SKM-1 (cell line): ENCODE data around the gene HNRNPUL1.
"Not testable (repeated sequence)": the region's sequence is repeated elsewhere in the genome, so short reads cannot be mapped to it uniquely, and the experiment has no call there.

Source experiments
- DNase-seq: peaks from one replicate; lab custom pipeline; 2025; ENCODE audit not compliant: unreplicated experiment; lab: John Stamatoyannopoulos, UW

The HNRNPUL1 gene

DNA sequence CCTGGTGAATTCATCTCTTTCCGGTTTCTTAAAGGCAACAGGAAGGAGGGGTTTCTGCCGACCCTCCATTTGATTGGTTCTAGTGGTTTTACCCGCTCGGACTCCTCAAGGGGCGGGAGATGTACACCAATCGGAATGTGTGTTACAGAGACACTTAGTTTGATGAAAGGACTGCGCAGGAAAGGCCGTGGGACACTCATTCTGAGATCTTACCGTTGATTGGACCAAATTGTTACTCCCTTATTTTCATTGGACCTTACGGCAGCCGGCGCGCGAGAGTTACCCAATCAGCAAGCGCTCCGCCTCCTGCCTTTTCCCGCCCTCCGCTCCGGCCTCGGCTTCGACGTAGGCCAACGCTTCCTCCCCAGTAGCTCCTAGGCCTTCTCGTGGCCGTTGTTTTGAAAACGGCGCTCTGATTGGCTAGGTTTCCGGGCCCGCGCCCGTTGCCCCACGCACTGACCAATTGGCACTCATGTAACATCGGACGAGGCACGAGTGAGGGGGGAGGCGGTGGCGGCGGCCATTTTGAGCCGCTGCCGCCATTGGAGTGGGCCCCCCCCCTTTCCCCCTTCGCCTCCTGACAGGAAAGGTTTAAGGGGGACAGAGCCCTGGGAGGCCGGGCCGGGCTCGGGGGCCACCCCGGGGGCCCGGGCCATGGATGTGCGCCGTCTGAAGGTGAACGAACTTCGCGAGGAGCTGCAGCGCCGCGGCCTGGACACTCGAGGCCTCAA lies at the start of gene HNRNPUL1:
Gene HNRNPUL1, plus strand, starts transcription at position 523 of the 731 bp plus-strand sequence. Its CDS starts 132 bp downstream, at position 655.
- peak; percentile 100 for DNase-seq

- no peak for DNase-seq
Measured at GRCh38 chr19:41217741-41218140, 46.4 kb upstream of the HNRNPUL1 start.

GRCh38 chr19:41218249-41218614 lies 45.9 kb upstream of the HNRNPUL1 start:
- DNase-seq: no peak

DNA sequence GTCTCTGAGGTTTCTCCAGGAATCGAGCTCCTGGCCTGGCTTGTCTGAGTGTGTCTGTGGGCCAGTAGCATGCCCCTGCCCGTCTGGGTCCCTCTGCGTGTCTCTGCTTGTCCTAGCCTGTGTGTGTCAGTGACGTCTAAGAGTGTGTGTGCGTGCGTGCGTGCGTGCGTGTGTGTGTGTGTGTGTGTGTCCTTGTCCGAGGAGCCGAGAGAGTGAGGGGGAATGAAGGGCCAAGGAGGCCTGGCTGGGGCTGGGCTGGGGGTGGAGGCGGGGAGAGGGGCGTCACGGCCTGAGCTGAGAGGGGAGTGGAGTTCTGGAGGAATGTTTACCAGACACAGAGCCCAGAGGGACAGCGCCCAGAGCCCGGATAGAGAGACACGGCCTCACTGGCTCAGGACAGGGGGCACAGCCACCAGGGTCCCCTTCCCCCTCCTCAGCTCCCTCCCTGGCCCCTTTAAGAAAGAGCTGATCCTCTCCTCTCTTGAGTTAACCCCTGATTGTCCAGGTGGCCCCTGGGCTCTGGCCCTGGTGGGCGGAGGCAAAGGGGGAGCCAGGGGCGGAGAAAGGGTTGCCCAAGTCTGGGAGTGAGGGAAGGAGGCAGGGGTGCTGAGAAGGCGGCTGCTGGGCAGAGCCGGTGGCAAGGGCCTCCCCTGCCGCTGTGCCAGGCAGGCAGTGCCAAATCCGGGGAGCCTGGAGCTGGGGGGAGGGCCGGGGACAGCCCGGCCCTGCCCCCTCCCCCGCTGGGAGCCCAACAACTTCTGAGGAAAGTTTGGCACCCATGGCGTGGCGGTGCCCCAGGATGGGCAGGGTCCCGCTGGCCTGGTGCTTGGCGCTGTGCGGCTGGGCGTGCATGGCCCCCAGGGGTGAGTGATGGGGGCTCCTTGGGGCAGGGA lies 45.3 kb upstream of the HNRNPUL1 start, which contains the start of gene AXL:
Gene AXL, plus strand, starts transcription at position 609 of the 893 bp plus-strand sequence. Its CDS starts 170 bp downstream, at position 779.
- DNase-seq: no peak

DNA sequence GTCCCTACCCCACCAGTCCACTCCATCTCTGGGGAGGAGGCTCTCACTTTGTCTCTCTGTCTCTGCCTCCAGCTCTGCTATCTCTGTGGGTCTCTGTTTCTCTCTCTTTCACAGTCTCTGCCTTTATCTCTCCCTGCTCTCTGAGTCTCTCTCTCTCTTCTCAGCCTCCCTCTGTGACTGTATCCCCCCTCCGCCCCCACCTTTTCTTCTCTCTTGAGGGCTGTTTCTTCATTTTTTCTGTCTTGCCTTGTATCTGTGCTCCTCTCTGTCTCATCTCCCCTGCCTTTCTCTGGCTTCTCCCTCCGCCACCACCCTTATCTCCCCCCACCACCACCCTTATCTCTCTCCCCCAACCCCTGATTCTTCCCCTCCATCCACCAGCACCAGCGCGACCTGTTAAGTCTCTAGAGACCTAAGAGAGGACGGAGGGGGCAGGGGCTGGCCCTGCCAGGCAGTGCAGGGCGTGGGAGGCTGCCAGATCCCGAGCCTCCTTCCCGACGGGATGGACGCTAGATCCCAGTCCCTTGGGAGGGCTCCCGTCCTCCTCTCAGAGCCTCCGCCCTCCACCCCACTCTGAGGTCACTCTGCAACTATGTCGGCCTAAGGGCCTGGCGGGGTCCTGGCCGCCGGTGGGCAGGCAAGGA lies 44.1 kb upstream of the HNRNPUL1 start:
- no peak for DNase-seq

GRCh38 chr19:41220811-41221210 lies 43.4 kb upstream of the HNRNPUL1 start:
- DNase-seq: no peak

DNA sequence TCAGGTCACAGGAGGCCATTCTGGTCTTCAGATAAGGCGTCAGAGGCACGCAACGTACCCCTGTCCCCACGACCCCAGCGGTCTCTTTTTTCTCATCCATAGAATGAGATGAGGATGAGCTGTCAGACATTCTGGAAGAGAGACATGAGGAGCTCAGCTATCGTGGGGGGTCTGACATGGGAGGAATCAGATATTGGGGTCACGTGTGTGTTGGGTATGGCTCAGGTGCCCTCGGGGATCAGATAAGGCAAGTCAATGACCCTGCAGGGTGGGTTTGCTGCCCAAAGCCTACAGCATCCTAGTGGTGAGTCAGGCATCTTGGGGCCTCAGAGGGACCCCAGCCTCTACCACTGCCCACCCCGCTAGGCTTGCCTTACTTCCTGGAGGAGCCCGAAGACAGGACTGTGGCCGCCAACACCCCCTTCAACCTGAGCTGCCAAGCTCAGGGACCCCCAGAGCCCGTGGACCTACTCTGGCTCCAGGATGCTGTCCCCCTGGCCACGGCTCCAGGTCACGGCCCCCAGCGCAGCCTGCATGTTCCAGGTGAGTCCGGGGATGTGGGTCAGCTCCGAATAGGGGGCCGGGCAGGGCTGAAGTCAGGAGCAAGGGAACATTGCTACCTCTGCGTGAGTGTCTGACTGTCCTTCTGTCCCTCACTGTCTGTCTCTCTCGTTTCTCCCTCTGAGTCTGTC lies 42.5 kb upstream of the HNRNPUL1 start:
- no peak for DNase-seq

DNA sequence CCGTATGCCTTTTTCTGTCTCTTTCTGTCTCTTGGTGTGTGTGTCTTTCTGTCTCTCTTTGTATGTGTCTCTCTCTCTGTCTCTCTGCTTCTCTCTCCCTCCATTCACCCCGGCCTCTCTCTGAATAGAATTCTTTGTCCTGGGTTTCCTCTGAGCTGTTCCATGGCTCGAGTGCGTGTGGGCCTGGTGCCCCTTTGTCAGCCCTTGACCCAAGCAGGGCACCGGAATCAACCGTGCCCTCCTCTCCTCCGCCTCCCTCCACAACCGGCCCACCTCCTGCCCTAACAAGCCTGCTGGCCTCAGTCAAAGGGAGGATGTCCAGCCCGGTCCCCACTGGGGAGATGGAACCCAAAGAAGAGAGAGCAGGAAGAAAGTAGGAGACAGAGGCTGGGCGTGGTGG lies 41.9 kb upstream of the HNRNPUL1 start:
- no peak for DNase-seq

GRCh38 chr19:41223431-41224234 lies 40.5 kb upstream of the HNRNPUL1 start:
- DNase-seq: no peak

GRCh38 chr19:41224632-41225031 lies 39.5 kb upstream of the HNRNPUL1 start:
- DNase-seq: no peak

- DNase-seq: no peak
Measured at GRCh38 chr19:41225238-41226052, 38.7 kb upstream of the HNRNPUL1 start.

GRCh38 chr19:41226053-41226873 lies 37.9 kb upstream of the HNRNPUL1 start:
- no peak for DNase-seq

GRCh38 chr19:41226874-41227390 lies 37.2 kb upstream of the HNRNPUL1 start:
- no peak for DNase-seq

DNA sequence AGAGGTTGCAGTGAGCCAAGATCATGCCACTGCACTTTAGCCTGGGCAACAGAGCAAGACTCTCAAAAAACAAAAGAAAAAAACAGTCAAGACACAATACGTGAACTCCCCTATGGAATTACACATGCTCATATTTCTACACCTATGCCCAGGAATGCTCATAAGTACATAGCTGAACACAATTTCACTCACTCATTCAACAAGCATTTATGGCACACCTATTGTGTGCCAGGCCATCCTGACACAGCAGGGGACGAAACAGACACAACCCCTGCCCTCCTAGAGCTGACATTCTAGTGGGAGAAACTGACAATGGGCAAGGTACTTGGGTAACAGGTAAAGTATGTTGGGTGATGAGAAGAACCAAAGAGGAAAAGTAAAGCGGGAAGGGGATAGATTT lies 35.7 kb upstream of the HNRNPUL1 start:
- DNase-seq: no peak

DNA sequence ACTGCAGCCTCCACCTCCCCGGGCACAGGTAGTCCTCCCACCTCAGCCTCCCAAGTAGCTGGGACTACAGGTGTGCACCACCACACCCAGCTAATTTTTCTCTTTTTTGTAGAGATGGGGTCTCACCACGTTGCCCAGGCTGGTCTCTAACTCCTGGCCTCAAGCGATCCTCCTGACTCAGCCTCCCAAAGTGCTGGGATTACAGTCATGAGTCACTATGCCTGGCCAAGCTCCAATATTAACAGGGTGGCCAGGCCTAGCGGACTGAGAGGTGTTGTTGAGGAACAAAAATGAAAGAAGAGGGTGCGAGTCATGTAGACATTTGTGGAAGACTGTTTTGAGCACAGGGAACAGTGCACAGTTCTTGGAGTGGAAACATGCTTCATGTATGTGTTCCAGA lies 34.8 kb upstream of the HNRNPUL1 start:
- DNase-seq: not testable (repeated sequence)

- DNase-seq: no peak
Measured at GRCh38 chr19:41230067-41230857, 33.9 kb upstream of the HNRNPUL1 start.

DNA sequence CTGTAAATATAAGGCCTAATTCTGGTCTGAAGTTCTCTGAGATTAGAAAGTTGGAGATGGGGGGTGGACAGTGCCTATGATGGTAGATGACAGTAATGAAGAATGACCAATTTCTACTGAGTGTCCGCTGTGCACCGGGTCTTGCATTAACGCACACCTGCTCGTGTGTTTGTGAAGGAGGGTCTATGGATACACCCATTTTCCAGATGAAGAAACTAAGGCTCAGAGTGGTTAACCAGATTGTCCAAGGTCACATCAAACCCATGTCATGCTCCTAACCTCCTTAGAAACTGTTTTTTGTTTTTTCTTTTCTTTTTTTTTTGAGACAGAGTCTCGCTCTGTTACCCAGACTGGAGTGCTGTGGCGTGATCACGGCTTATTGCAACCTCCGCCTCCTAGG lies 31.5 kb upstream of the HNRNPUL1 start:
- DNase-seq: no peak
